Ramos (cell line): ENCODE measurements around the gene CD36.

ENCODE experiments used
- in situ Hi-C: fragments of 300-500 bp; cut with MboI; formaldehyde crosslinking; loops from one replicate; pipeline ENCODE4 v1.14.3; 2022; ENCODE audit warnings: low sequenced_read_pairs; ENCODE audit not compliant: unreplicated experiment

CD36 gene

DNA sequence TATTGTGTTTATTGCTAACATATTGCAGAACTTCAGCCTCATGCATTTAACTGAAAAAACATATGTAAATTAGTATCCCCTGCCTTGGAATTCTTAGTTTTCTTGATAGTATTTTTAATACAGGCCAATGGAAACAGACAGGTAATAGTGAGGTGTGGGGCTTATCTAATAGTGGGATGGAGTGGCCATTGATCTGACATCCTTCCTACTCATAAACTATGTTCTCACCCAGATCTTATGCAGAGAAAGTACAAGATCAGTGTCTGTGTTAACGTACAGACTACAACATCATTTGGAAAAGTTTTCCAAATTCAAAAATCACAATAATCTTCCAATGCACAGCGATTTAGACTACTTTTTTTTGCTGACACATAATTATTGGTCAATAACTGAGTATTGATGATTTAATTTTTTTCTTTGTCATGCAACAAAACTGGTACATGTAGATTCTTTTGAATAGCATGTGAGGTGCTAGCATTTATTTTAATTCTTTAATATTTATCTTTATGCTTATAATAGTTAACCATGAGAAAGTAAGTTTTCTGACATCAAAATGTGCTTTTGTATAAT is 9.7 kb downstream of the CD36 start:
- in situ Hi-C loops: no loop called here

DNA sequence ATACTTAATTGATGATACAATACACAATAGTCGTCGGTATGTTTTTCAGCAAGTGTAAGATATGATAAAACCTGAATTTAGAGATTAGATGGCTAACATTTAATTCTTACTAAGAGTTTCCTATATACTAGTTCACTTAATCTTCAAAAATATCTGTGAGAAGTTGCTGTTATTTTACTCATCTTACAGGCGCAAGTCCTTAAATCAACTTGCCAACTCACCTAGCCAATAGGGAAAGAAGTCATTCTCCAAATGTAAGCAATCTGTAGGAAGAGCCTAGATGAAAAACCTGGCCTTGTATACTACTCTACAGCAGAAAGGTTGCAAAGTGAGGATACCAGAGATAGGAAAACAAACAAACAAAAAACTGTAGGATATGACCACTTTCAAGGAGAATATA is 10.6 kb downstream of the CD36 start:
- in situ Hi-C loops: no loop called here

DNA sequence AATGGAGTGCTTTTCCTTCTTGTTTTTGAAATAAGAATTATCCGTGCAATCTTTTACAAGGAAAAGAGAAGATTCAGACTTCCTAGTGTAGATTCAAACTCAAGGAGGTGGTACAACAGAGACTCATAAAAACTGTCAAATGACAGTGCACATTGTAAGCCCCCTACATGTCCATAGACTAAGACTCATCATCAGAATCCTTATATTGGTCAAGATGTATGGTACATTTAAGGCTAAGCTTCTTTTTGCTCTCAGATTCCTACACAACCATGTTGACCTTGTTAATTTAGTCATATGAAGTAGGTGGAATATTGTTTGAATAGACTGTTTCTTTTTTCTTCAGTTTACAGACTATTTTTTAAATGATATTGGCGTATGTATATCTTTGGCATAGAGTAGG is 11.6 kb downstream of the CD36 start:
- in situ Hi-C loops: loop anchor here (25.0 kb wide), 1 partner anchor 588 kb away; no protein-coding TSS in a partner anchor

DNA sequence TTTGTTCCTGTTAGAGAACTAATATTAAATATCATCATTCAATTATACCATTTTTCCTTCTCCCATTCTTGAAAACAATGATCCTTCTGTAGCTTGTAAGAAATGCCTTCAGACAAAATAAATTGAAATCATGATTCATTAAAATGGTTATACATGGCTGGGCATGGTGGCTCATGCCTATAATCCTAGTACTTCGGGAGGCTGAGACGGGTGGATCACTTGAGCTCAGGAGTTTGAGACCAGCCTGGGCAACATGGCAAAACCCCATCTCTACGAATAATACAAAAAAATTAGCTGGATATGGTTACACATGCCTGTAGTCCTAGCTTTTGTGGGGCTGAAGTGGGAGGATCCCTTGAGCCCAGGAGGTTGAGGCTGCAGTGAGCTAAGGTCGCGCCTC is 13.0 kb downstream of the CD36 start:
- in situ Hi-C loops: loop anchor here (25.0 kb wide), 1 partner anchor 589 kb away; no protein-coding TSS in a partner anchor

DNA sequence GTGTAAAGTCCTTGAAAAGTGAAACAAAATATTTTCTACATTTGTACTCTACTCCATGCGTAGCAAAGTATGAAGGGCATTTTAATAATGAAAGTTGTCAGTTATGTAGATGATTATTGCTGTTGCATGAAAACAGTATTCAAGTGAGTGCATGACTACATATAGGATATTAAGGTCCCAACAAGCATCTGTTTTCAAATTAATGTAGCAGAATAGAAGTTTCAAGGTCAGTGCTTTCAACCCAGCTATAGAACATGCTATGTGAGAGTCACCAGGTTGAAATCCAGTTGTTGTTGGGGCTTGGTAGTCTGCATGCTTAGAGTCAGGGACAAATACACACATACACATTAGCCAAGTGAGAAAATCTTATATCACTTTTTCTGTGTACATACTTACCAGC is 14.8 kb downstream of the CD36 start:
- in situ Hi-C loops: loop anchor here (25.0 kb wide), 1 partner anchor 591 kb away; no protein-coding TSS in a partner anchor

DNA sequence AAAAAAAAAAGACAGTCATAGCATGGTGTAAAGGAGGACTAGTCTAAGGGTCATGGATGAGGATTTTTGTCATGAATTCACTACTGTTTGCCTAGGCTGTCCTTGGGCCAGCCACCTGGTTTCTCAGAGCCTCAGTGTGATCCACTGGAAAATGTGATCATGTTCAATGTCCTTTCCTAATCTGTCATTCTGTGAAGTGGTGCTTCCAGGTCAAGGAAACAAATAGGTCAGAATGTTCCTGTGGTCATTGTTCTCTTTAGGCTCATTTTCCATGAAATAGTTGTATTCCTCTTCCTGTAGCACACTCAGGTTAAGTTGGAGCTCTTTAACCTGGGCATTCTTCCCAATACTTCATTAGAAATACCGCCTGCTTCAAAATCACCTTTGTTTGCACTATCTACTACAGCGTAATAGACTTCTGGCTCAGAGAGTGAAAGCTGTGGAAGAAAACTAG is 16.5 kb downstream of the CD36 start:
- in situ Hi-C loops: loop anchor here (25.0 kb wide), 1 partner anchor 593 kb away; no protein-coding TSS in a partner anchor

DNA sequence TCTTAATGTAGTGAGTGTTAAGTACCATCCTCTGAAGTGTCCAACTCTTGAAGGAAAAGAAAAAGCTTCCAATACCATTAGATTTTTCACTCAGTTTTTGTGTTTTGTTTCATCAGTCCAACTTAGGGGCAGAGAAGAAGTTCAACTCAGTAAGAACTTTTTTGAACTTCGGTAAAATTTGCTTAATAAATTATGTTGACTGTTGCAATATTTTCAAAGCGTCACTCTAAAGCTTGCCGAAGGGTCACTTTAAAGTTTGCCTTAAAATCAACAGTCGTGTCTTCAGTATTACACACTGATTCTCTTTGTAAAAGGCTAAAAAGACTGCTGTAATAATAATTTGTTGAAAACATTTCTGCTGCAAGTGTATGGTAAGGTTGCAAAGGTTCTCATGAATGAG is 17.6 kb downstream of the CD36 start:
- in situ Hi-C loops: loop anchor here (25.0 kb wide), 1 partner anchor 594 kb away; no protein-coding TSS in a partner anchor

DNA sequence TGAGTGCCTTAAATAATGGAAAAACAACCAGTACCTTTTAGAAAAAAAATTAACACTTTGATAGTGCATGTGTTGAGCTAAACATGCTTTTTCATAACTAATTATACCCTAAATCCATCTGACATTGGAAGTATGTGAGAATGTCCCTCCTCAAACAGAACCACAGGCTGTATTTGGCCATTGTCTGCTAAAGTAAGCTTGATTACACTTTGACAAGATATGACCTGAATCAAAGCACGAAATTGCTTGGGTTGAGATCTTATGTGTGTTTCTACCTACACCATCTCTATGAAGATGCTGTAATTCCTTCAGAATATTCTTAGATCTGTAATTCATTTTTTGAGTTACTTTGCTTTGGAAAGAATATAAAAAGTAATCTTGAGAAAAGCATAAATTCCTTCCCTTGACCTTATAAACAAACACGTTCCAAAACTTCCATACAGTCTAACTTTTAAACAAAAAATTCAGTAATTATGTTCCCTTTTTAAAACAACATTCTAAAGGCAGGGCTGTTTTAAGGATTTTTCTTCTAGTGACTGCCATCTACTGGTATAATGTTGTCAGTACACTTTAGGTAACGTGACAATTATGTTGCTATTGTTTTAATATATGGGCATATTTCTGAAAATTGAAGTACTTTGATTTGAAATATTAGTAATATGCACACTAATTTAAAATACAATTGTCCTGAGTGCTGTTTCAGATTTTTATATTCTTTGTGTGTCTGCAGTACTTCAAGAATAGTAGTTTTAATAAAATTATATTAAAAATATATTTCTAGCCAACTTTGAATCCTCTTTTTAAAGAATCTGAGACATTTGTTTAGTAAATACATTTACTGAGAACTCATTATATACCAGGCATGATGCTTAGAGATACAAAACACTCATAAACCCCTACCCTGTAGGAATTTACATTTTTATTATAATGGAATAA is 20.9 kb downstream of the CD36 start:
- in situ Hi-C loops: loop anchor here (25.0 kb wide), 1 partner anchor 597 kb away; no protein-coding TSS in a partner anchor

DNA sequence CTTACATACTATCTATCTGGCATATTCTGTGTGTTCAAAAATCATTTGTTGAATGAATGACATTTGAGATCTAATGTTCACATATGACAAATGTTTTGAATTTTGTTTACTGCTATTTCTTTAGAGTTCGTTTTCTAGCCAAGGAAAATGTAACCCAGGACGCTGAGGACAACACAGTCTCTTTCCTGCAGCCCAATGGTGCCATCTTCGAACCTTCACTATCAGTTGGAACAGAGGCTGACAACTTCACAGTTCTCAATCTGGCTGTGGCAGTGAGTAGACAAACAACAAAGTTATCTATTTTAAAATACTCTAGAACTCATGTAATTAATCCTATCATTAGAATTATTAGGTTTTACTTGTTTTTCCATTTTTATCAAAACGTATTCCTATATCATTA is 22.5 kb downstream of the CD36 start:
- in situ Hi-C loops: loop anchor here (25.0 kb wide), 1 partner anchor 599 kb away; no protein-coding TSS in a partner anchor

DNA sequence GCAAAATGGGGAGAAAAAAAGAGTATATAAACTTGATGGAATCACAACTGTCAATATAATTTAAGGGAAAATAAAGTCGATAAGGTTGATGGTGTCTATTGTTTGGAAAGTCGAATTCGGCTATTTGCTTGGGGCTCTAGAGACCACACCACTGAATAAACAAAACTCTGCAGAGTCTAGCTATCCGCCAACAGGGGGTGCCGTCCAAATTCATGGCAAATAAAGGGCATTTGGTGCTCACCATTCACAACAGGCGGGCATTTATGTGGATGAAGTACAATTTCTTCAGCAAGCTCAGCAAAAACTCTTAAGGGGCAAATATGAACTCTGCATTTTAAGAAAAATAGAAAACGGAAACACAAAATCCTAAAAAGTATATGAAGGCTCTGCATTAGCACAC is 23.3 kb downstream of the CD36 start:
- in situ Hi-C loops: loop anchor here (25.0 kb wide), 1 partner anchor 599 kb away; no protein-coding TSS in a partner anchor

DNA sequence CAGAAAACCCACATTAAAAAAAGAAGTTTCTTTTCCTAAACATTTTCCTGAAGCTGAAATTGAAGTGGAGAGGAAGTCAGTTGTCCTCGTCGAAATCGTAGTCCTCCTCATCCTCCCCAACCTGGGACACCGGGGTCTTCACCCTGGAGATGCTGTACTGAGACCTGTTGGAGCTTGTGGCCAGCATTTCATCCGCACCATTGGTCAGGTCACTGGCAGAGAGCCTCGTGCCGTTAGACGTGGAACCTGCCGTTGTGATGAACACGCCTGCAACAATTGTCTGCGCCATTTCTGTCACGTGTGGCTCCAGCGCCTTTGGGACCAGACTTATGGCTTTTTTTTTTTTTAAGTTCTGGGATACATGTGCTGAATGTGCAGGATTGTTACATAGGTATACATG is 23.8 kb downstream of the CD36 start:
- in situ Hi-C loops: loop anchor here (25.0 kb wide), 1 partner anchor 600 kb away; no protein-coding TSS in a partner anchor

DNA sequence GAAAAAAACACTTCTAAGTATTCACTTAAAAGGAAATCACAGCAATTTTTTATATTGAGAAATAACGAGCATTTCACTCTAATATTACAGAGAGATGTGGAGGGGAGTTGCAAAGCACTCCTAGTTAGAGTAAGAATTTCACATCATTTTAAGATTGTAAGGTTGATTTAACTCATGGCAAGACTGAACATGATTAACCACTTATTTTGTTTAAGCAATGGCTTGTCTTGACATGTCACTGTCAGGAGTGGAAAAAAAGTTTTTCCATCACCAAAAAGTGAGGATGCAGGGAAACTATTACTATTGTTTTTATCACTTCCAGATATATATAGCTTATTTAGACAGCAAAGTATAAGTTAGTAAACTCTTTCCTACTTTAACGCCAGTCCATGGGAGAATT is 27.1 kb downstream of the CD36 start:
- in situ Hi-C loops: loop anchor here (25.0 kb wide), 1 partner anchor 603 kb away; no protein-coding TSS in a partner anchor

DNA sequence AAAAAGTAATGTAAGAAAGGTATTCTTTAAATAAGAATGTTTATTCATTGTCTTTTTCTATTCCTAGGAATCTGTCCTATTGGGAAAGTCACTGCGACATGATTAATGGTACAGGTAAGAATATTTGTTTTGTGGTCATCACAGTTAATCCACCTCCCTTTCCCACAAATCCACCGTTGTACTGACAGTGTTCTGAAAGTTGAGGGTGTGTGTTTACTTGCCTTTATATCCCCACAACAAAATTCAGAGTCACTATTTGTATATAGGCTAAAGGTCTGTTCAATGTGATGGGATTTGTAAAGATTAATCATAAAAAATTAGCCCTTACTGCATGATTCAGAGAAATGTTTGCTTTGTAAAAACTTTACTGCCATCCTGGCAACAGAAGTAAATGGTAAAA is 27.9 kb downstream of the CD36 start:
- in situ Hi-C loops: loop anchor here (25.0 kb wide), 1 partner anchor 604 kb away; no protein-coding TSS in a partner anchor

DNA sequence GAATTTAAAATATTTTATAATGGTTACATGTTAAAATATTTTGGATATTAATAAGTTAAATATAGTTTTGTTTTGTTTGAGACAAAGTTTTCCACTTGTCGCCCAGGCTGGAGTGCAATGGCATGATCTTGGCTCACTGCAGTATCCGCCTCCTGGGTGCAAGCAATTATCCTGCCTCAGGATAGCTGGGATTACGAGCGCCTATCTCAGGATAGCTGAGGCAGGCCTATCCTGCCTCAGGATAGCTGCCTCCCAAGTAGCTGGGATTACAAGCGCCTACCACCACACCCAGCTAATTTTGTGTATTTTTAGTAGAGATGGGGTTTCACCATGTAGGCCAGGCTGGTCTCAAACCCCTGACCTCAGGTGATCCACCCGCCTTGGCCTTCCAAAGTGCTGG is 30.9 kb downstream of the CD36 start:
- in situ Hi-C loops: loop anchor here (25.0 kb wide), 1 partner anchor 607 kb away; no protein-coding TSS in a partner anchor

DNA sequence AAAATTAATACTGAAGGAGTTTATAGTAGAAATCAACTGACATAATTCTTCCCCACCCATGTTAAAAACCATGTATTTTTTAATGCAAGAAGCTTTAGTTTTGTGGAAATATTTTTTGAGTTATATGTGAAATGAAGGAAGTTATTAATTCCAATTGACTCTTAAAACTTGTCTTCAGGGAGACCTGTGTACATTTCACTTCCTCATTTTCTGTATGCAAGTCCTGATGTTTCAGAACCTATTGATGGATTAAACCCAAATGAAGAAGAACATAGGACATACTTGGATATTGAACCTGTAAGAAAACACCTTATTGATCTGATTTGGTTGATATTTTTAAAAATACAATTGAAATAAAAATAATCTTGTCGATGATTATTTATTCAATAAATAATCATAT is 33.3 kb downstream of the CD36 start:
- in situ Hi-C loops: loop anchor here (25.0 kb wide), 1 partner anchor 609 kb away; no protein-coding TSS in a partner anchor

DNA sequence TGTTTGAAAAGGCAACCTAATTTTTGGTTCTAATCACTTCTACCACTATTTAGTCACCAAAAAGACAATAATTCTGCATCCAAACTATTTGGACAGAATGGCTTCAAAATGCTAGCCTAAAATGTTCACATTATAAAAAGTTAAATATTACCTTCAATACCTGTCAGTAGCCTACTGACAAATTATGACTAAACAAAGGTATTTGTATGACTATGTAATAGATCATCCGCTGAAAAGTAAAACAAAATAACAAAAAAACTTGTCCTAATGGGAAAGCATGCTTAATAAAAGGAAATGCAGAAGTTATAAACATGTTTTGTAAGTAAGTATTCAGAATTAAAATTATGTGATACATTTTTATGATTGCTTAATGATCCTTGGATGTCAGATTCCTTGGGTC is 36.6 kb downstream of the CD36 start:
- in situ Hi-C loops: no loop called here

DNA sequence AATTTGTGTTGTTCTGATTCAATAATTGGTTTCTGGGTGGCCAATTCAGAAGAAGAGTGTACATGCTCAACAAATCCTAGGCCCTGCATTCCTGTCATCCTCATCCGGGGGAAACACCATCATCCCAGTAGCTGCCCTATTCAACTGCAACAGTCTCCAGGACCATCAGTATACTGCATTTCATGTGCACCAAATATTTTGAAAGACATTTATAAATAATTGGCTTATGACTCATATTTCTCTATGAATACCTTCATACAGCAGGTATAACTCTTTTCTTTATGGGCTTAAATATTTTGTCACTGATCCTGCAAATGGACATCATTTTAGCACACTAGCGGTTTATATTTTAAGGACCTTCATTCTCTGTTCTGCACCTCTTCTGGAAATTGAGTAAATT is 38.0 kb downstream of the CD36 start:
- in situ Hi-C loops: no loop called here

DNA sequence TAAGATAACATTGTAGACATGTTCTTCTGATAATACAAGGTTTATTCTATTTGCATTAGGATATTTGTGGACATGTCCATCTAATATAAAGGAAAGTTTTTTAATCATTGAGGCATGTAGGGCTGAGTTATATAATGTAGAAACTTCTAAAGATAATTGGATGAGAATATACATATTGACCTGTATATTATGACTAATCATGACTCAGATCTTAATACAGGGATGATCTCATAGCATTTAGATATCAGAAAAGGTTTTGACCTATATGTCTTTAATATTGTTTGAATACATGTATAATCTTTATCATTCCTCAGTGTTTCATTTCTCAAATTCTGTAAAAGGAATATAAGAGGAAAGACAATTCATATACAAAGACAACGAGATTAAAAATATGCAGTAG is 39.2 kb downstream of the CD36 start:
- in situ Hi-C loops: no loop called here

DNA sequence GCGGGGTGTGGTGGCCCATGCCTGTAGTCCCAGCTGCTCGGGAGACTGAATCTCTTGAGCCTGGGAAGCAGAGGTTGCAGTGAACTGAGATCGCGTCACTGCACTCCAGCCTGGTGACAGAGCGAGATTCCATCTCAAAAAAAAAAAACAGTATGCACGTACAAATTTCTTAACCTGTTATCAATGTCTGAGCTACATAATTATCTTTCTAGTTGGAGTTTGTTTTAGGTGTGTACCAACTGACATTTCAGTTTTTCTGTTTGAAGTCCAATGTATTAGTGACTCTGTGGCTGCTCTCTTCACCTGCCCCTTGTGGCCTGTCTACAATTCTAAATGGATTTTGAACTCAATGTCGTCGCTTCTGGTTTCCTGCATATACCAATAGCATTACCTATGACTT is 40.3 kb downstream of the CD36 start:
- in situ Hi-C loops: no loop called here

DNA sequence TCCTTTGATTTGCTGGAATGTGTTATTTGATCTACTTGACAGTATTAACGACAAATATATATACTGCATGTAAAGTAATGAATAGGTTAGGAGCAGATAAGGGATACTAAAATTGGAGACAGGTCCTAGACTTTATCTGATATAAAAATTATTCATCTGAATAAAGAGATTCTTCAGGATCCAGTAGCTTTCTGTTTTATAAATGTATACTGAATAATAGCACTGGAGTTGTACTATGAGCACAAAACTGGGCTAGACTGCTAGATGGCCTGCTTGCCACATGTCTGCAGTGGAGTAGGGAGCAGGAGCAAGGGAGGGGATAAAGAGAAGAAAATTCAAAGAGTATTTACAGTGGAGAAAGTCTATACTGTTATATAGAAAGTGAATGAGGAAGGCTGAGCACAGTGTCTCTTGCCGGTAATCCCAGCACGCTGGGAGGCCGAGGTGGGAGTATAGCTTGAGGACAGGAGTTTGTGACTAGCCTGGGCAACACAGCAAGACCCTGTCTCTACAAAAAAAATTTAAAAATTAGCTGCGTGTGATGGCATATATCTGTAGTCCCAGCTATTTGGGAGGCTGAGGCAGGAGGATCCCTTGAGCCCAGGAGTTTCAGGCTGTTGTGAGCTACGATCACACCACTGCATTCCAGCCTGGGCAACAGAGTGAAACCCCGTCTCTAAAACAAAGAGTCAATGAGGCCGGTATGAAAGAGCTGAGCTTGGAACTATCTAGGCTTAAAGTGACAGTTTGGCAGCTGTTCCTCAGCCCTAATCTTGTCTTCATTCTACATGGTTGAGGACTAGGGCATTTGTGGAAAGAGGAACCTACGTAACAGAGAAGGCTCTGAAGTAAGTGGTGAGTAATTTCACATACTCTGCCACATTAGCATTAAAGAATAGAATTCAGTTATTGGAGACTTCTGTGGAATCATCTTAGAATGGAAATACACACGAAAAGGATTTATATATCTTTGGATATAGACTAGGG is 41.8 kb downstream of the CD36 start:
- in situ Hi-C loops: no loop called here
